Psoas muscle (tissue), 8 donors: ENCODE results near the gene TEDC2. TPM values are rescaled to one million over a fixed set of nuclear protein-coding genes. Genes with fewer than 3 reads are reported as not detected.

Source experiments
- ATAC-seq, 4 donors: fragments of 200-7000 bp; cut with Tn5 transposase; one replicate each; pipeline ENCODE4 v1.9.1; 2020; ENCODE audit warnings: moderate library complexity in 3 of 4, mild to moderate bottlenecking in 2 of 4
- DNase-seq, 2 donors: peaks; one replicate each; pipeline ENCODE4 v3.0.0-alpha.2; 2020
- H3K27ac ChIP-seq: fragments of 200-600 bp; one replicate; pipeline ENCODE4 v1.8.0; 2022
- H3K27me3 ChIP-seq, 3 donors: fragments of 200-600 bp in 1 of 3; one replicate each; pipeline versions ENCODE4 v1.6.1 to v1.8.0; 2013 to 2022; ENCODE audit warnings: low read length in 2 of 3, mild to moderate bottlenecking in 2 of 3, moderate library complexity in 1 of 3; ENCODE audit not compliant: insufficient read depth in 3 of 3
- H3K36me3 ChIP-seq, 2 donors: fragments of 200-600 bp in 1 of 2; one replicate each; pipeline versions ENCODE4 v1.6.1 to v1.8.0; 2013 to 2022; ENCODE audit warnings: low read depth in 1 of 2, mild to moderate bottlenecking in 1 of 2, moderate library complexity in 1 of 2; ENCODE audit not compliant: insufficient read depth in 1 of 2
- H3K4me1 ChIP-seq: fragments of 200-600 bp; one replicate; pipeline ENCODE4 v1.8.0; 2022
- H3K4me3 ChIP-seq: fragments of 200-600 bp; one replicate; pipeline ENCODE4 v1.8.0; 2022; ENCODE audit warnings: mild to moderate bottlenecking
- H3K9me3 ChIP-seq: fragments of 200-600 bp; one replicate; pipeline ENCODE4 v1.8.0; 2022
- CTCF ChIP-seq: fragments of 200-600 bp; IDR thresholded peaks from one replicate; pipeline ENCODE4 v1.8.0; 2022; ENCODE audit warnings: antibody characterized with exemption
- WGBS, 3 donors: extraction: QIAGEN DNeasy Blood & Tissue Kit; methylation state at CpG; one replicate each; pipeline versions ENCODE4 v1.1.6 to v1.1.7; 2013; 5-methylcytosine and 5-hydroxymethylcytosine counted together
- intact Hi-C, 2 donors: fragments of 100-400 bp; cut with DNase I; formaldehyde crosslinking; loops; one replicate each; pipeline versions ENCODE4 v1.11.0 to v1.14.2; 2022
- polyA plus RNA-seq, 3 donors: library from polyadenylated mRNA; stranded (reverse); fragments of 200-250 nt; gene quantifications; one replicate each; pipeline ENCODE4 v1.2.3, GENCODE V29; 2013
- total RNA-seq, 4 donors: library from RNA; stranded (reverse); fragmentation: NEBNext Ultra II Directional in 2 of 4; extraction: Animal tissue kit (Norgen Biotek cat#: 25700) in 2 of 4; gene quantifications; one replicate each; pipeline versions ENCODE4 v1.2.1 to v1.2.4, GENCODE V29; 2021 to 2023
- donor health status: healthy with polysubstance abuse.
- donor health status: DM: no; HTN: no; CAD: no; lungs with moderate emphysema.
- donor health status: Bipolar disorder and iron deficiency.
- donor health status: healthy.
- donor health status: DM: yes; HTN: yes; CAD: no.
- donor health status: DM: no; HTN: no; CAD: no.
- donor health status: DM: no; HTN: no; CAD: no.
- donor health status: DM: yes; HTN: yes; CAD: no.

Gene TEDC2
- total and polyA plus RNA-seq, 7 donors: 0.25 to 3.0 (median 0.61) TPM

DNA sequence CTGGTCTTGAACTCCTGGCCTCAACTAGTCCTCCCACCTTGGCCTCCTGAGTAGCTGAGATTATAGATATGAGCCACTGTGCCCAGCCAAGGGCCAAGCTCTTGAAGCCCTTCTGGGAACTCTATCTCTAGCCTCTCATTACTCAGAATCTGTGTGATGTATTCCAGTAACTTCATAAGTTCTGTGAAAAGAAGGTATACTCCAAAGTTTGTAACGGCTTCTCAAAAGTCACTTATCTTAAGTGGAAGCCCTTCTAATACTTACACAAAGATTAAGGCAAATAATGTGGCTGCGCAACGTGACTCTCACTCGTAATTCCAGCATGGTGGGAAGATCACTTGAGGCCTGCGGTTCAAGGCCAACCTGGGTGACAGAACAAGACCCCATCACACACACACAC is 34.7 kb downstream of the TEDC2 start:
- no peak overlapping the region for H3K4me3 ChIP-seq
- intact Hi-C loops: no loop called here
- no peak for ATAC-seq
- no peaks in the 10 kb centered on the region for H3K9me3 ChIP-seq
- peaks cover 0 to 8% of the 10 kb centered on the region in 2 donors for H3K36me3 ChIP-seq
- TF ChIP-seq CTCF: no peak
- no peaks in the 10 kb centered on the region for H3K27me3 ChIP-seq
- no peak overlapping the region for H3K27ac ChIP-seq
- H3K4me1 ChIP-seq: peaks cover 28% of the 10 kb centered on the region
- 90 to 99% (median 96%) methylated on average over 5 of the region's 5 CpGs for WGBS, 3 donors
- no peak for DNase-seq

- Histone ChIP-seq H3K4me1 (peaks cover 28% of the 10 kb centered on the region), H3K36me3 (peaks cover 0 to 13% of the 10 kb centered on the region in 2 donors)
- WGBS, 3 donors: 95 to 96% (median 96%) methylated on average over 5 of the region's 5 CpGs
These were observed 35.1 kb downstream of the TEDC2 start for GRCh38 chr16:2495041-2495440.

DNA sequence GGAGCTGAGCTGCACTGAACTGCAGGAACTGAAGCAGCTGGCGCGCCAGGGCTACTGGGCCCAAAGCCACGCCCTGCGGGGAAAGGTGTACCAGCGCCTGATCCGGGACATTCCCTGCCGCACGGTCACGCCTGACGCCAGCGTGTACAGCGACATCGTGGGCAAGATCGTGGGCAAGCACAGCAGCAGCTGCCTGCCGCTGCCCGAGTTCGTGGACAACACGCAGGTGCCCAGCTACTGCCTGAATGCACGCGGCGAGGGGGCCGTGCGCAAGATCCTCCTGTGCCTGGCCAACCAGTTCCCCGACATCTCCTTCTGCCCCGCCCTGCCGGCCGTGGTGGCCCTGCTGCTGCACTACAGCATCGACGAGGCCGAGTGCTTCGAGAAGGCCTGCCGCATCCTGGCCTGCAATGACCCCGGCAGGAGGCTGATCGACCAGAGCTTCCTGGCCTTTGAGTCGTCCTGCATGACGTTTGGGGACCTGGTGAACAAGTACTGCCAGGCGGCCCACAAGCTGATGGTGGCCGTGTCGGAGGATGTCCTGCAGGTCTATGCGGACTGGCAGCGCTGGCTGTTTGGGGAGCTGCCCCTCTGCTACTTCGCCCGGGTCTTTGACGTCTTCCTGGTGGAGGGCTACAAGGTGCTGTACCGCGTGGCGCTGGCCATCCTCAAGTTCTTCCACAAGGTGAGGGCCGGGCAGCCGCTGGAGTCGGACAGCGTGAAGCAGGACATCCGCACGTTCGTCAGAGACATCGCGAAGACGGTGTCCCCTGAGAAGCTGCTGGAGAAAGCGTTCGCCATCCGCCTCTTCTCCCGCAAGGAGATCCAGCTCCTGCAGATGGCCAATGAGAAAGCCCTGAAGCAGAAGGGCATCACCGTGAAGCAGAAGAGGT is 36.6 kb downstream of the TEDC2 start:
- Histone ChIP-seq H3K9me3 (no peaks in the 10 kb centered on the region), H3K27ac (peak overlapping the region; percentile 60), H3K4me3 (peak overlapping the region; percentile 18), H3K27me3 (no peaks in the 10 kb centered on the region), H3K36me3 (peaks cover 0 to 13% of the 10 kb centered on the region in 2 donors), H3K4me1 (peaks cover 34% of the 10 kb centered on the region)
- WGBS, 3 donors: 87 to 90% (median 88%) methylated on average over 62 of the region's 62 CpGs
- intact Hi-C loops: no loop called here
- ATAC-seq (no peak), DNase-seq (no peak)
- TF ChIP-seq CTCF: no peak

More at GRCh38 chr16:2495041-2495440, 35.1 kb downstream of the TEDC2 start:
- Histone ChIP-seq H3K9me3 (no peaks in the 10 kb centered on the region), H3K27me3 (no peaks in the 10 kb centered on the region), H3K27ac (no peak overlapping the region), H3K4me3 (no peak overlapping the region)
- DNase-seq: no peak
- intact Hi-C loops: no loop called here
- no peak for ATAC-seq
- TF ChIP-seq CTCF: no peak

- peaks cover 36% of the 10 kb centered on the region for H3K4me1 ChIP-seq
- ATAC-seq (peak; percentile 40 to 84 (median 78)), DNase-seq (peak; percentile 77 to 91)
- no peaks in the 10 kb centered on the region for H3K27me3 ChIP-seq
- peak overlapping the region; percentile 60 for H3K27ac ChIP-seq
- H3K4me3 ChIP-seq: peak overlapping the region; percentile 18
- WGBS, 3 donors: 11 to 17% (median 17%) methylated on average over 21 of the region's 21 CpGs
- H3K36me3 ChIP-seq: peaks cover 0 to 13% of the 10 kb centered on the region in 2 donors
- no peak for TF ChIP-seq CTCF
- intact Hi-C loops: no loop called here
- no peaks in the 10 kb centered on the region for H3K9me3 ChIP-seq
These were observed 37.3 kb downstream of the TEDC2 start for GRCh38 chr16:2497116-2497630.
